ENCODE data around the gene B3GLCT. TPM values are rescaled to one million over a fixed set of nuclear protein-coding genes. Genes with fewer than 3 reads are reported as not detected.

B3GLCT gene
- total and polyA plus RNA-seq, 7 donors = 1.1 to 5.5 (median 2.8) TPM

DNA sequence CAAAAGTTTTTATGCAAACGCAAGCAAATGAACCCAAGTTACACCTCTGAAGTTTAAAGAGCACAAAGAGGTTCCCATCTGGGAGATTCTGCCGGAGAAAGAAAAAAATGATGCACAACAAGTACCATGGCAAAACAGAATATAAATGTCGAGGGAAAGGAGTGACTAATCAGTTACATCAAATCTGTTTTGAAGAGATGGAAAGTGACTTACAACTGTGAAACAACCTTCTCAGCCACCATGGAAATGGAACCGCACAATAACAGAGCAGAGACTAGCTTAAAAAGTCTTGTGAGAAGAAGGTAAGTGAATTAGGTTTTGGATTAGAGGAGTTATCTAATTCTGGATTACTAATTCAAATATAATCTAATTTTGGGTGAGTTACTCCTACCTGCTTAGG is 40.5 kb upstream of the B3GLCT start:
- peaks cover 30% of the 10 kb centered on the region for H3K4me1 ChIP-seq
- no peaks in the 10 kb centered on the region for H3K27me3 ChIP-seq (ENCODE audit: insufficient read depth in 3 of 3, low read length in 2 of 3)
- DNase-seq (no peak), ATAC-seq (no peak)
- 74 to 80% (median 79%) methylated on average over 4 of the region's 4 CpGs for WGBS, 3 donors
- H3K36me3 ChIP-seq (ENCODE audit: insufficient read depth in 1 of 2, low read depth in 1 of 2) = peaks cover 0 to 41% of the 10 kb centered on the region in 2 donors
- TF ChIP-seq, protein P1, sequence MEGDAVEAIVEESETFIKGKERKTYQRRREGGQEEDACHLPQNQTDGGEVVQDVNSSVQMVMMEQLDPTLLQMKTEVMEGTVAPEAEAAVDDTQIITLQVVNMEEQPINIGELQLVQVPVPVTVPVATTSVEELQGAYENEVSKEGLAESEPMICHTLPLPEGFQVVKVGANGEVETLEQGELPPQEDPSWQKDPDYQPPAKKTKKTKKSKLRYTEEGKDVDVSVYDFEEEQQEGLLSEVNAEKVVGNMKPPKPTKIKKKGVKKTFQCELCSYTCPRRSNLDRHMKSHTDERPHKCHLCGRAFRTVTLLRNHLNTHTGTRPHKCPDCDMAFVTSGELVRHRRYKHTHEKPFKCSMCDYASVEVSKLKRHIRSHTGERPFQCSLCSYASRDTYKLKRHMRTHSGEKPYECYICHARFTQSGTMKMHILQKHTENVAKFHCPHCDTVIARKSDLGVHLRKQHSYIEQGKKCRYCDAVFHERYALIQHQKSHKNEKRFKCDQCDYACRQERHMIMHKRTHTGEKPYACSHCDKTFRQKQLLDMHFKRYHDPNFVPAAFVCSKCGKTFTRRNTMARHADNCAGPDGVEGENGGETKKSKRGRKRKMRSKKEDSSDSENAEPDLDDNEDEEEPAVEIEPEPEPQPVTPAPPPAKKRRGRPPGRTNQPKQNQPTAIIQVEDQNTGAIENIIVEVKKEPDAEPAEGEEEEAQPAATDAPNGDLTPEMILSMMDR (IDR thresholded peaks at IDR 0.05) = no peak
- H3K9me3 ChIP-seq = no peaks in the 10 kb centered on the region
- intact Hi-C loops (cut with DNase I) = no loop called here
- H3K4me3 ChIP-seq = peak overlapping the region; percentile 94
- H3K27ac ChIP-seq = no peak overlapping the region

DNA sequence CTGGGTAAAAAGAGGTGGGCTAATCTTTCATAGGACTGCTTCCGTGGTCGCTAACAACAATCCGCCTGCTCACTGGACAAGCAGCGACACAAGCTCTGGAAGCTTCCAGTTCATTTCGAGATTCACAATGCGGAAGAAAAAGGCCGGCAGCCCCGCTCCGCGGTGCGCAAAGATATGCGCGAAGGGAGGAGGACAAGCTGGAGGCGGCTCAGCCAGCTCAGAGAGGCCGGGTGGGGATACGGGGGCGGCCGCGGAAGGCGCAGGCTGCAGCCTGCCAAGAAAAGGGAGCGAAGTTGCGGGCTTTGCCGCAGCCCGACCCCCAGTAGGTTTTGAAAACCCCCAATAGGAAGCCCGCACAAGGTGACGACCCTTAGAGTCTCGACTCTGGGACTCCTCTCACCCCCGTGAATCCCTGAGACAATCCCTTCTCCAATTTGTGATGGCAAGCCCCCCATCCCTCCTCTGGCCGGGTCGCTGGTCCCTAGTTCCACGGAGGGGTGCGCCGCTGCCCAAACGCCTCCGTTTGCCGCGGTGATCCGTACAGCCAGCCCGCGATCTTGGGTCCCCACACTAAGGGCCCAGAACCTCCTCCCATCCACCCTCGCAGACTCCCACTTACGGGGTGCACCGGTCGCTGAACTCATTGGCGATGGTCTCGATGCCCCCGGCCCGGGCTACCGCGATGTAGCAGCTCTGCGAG is 38.8 kb upstream of the B3GLCT start:
- peaks cover 30% of the 10 kb centered on the region for H3K4me1 ChIP-seq
- peak overlapping the region; percentile 94 for H3K4me3 ChIP-seq
- WGBS, 3 donors = 0 to 1% (median 0%) methylated on average over 47 to 51 of the region's 51 CpGs
- ATAC-seq = peak in 2 of 4 donors; percentile 0 to 28
- H3K36me3 ChIP-seq (ENCODE audit: insufficient read depth in 1 of 2, low read depth in 1 of 2) = peaks cover 0 to 26% of the 10 kb centered on the region in 2 donors
- H3K27me3 ChIP-seq (ENCODE audit: insufficient read depth in 3 of 3, low read length in 2 of 3) = no peaks in the 10 kb centered on the region
- H3K9me3 ChIP-seq = no peaks in the 10 kb centered on the region
- intact Hi-C loops (cut with DNase I) = no loop called here
- peak overlapping the region; percentile 92 for H3K27ac ChIP-seq
- peak; percentile 57 to 75 for DNase-seq
- TF ChIP-seq, protein P1 (IDR thresholded peaks at IDR 0.05) = no peak

DNA sequence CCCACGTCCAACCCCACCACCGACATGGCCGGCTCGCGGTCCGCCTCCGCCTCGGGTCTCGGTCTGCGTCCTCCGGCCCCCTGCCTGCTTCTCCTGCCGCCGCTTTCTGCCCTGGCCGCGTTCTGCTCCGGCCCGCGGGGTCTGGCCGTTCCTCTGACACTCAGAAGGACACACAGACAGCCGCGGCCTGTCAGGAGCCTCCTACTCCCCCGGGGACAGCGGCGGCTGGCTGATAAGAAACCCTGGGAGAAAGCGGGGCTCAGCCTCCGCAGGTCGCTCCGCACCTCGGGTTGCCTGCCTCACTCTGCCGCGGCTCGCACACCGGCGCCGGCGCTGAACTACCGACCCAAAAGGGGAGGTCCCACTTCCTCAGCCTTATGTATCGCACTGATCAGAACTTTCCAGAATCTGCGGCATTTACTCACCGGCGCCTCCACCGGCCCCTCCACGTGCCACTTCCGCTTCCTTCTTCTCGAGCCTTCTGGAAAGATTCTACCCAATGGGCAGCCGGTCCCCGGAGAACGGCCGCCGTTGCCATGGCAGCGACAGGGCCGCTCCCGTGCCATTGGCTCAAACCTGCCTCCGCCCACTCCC is 38.1 kb upstream of the B3GLCT start, which contains the start of gene HSPH1:
HSPH1 (minus strand) TSS at position 348 of the 594 bp plus-strand sequence; CDS start at position 26, 322 bp downstream.
- 0 to 1% (median 0%) methylated on average over 50 to 54 of the region's 54 CpGs for WGBS, 3 donors
- peak; percentile 94 to 96 (median 96) for ATAC-seq

DNA sequence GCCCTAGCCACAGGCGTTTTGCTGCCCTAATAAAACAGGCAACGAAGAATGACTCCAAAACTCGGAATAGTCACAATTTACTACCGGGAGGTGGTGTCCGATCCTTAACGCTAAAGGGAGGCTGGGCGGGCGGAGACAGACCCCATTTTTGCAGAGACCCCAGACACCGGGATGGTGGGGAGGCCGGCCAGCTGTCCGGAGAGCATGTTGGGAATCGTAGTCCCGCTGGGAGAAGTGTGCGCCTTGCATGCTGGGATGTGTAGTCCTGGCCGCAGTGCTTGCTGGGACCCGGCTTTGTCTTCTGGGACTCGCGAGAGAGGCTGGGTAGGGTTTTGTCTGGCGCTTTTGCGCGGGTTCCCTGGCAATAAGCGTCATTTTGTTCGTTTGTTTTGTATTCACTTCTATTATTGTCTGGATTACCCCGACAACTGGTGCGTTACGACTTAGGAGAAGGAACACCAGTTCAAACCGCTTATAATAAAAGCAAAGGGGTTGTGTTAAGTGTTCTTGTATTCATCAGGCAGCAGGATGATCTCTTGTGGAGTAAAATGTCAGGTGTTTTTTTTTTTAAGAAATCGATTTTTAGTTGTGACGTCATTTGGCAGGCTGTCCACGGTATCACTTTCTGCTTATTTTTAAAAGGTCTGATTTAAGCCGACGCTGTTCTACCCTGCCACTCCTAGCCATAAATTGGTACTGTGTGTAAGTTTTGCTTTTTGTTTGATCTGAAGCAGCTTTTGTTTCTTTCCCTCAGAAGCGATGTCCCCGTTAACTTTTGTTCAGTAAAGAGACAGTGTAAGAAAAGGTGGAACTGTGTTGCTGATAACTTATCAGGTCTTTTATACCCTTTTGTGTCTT is 37.4 kb upstream of the B3GLCT start:
- H3K4me1 ChIP-seq = peaks cover 30% of the 10 kb centered on the region
- H3K36me3 ChIP-seq (ENCODE audit: insufficient read depth in 1 of 2, low read depth in 1 of 2) = peaks cover 0 to 13% of the 10 kb centered on the region in 2 donors
- TF ChIP-seq, protein P1 (IDR thresholded peaks at IDR 0.05) = no peak
- WGBS, 3 donors = 0 to 1% (median 0%) methylated on average over 34 of the region's 34 CpGs
- no peaks in the 10 kb centered on the region for H3K27me3 ChIP-seq (ENCODE audit: insufficient read depth in 3 of 3, low read length in 2 of 3)
- H3K27ac ChIP-seq = peak overlapping the region; percentile 92
- intact Hi-C loops (cut with DNase I) = loop anchor here in 1 of 2 donors (2.0 kb wide), 1 partner anchor 38 kb away; no protein-coding TSS in a partner anchor
- ATAC-seq (peak; percentile 93 to 96 (median 95)), DNase-seq (peak; percentile 96 to 98)
- peak overlapping the region; percentile 94 for H3K4me3 ChIP-seq
- H3K9me3 ChIP-seq = no peaks in the 10 kb centered on the region

More for the DNA sequence above, 38.1 kb upstream of the B3GLCT start, which contains the start of gene HSPH1:
- Histone ChIP-seq H3K4me3 (peak within 1 kb of the TSS; percentile 94), H3K4me1 (peaks cover 30% of the 10 kb centered on the region), H3K36me3 (ENCODE audit: insufficient read depth in 1 of 2, low read depth in 1 of 2) (peaks cover 0 to 20% of the 10 kb centered on the region in 2 donors), H3K27me3 (ENCODE audit: insufficient read depth in 3 of 3, low read length in 2 of 3) (no peaks in the 10 kb centered on the region), H3K9me3 (no peaks in the 10 kb centered on the region), H3K27ac (peak within 1 kb of the TSS; percentile 92)
- TF ChIP-seq, protein P1 (IDR thresholded peaks at IDR 0.05) = peak; percentile 12
- intact Hi-C loops (cut with DNase I) = loop anchor here in 1 of 2 donors (2.0 kb wide), 1 partner anchor 39 kb away; no protein-coding TSS in a partner anchor
- peak; percentile 99 to 100 for DNase-seq
